ENCODE data around the gene PPP2R1B. TPM values are rescaled to one million over a fixed set of nuclear protein-coding genes. Genes with fewer than 3 reads are reported as not detected.

PPP2R1B gene
- total RNA-seq, 1 experiment from 2014 or later = 105 TPM

DNA sequence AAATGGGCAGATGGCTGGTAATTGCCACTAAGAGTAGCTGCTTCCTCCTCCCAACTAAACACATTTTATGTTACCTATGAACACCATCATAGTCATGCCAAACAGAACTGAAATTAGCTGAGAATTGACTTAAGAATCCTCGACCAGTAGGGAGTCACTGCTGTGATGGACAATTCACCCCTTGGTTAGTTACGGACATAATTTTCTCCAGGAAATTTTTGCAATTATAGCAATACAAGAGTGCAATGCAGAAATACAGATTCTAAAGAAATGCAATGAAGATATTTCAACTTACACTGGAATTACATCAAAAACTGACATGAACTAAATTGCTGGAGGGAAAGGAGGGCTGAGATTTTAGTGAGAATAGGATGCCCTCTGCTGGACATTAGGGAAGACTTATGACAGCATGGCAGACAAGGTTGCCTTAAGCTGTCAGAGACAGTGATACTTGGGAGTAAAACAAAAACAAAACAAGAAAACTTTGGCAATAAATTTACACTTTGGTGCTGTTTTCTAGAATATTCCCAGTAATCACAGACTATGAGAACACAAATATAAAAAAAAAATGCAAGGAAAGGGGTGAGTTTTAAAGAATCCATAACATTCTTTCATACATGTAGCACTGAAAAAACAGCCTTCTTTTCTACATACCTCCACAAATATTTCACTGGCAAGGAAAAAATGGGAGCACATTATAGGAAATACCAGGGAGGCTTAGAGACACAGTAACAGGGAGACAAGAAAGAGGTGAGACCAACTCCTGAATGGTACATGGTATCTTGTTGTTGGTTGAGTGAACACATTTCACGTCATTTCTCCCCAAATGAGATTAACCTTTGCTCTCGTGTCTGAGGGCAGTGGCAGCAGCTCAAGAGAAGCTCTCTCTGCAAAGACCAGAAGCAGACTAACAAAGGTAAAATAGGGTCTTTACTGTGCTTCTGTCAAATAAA lies 11.2 kb upstream of the PPP2R1B start:
- Histone ChIP-seq H4K20me1 (ENCODE audit: control insufficient read depth, insufficient read depth, insufficient read length) (no peaks in the 10 kb centered on the region), H3T11ph (ENCODE audit: low read length) (no peak overlapping the region), H2AK5ac (ENCODE audit: insufficient read length, low read length) (no peak overlapping the region), H3K9me3 (ENCODE audit: control insufficient read depth, low read depth, low read length) (no peaks in the 10 kb centered on the region), H2AFZ (ENCODE audit: low read length) (no peak overlapping the region), H3K23me2 (ENCODE audit: insufficient read length, low read depth, low read length, poor library complexity, severe bottlenecking) (no peaks in the 10 kb centered on the region), H2BK20ac (ENCODE audit: low read depth, low read length, poor library complexity, severe bottlenecking) (no peak overlapping the region), H2BK15ac (ENCODE audit: low read depth, low read length) (no peak overlapping the region), H2BK12ac (ENCODE audit: insufficient read length, low read depth, low read length) (no peak overlapping the region), H3K56ac (ENCODE audit: insufficient read length, low read depth, low read length) (no peak overlapping the region), H3K14ac (ENCODE audit: insufficient read depth, low read length) (no peak overlapping the region), H3K4me2 (ENCODE audit: insufficient read depth, insufficient read length, low read length) (no peak overlapping the region), H3K9ac (ENCODE audit: extremely low read depth, insufficient read length, low read length) (no peak overlapping the region), H4K8ac (replicated peaks; ENCODE audit: insufficient read length, low read depth, low read length) (no peak overlapping the region), H3K27ac (ENCODE audit: insufficient read length, low read depth, low read length) (no peak overlapping the region), H3K4ac (ENCODE audit: low read depth, low read length) (no peak overlapping the region), H3K23ac (ENCODE audit: insufficient read length, low read depth, low read length) (no peak overlapping the region), H3K79me2 (ENCODE audit: insufficient read depth, low read length) (no peaks in the 10 kb centered on the region), H3K79me1 (ENCODE audit: insufficient read depth, low read depth, low read length, poor library complexity, severe bottlenecking) (no peaks in the 10 kb centered on the region), H4K91ac (ENCODE audit: insufficient read length, low read depth, low read length) (no peak overlapping the region), H2BK5ac (ENCODE audit: insufficient read length, low read length) (no peak overlapping the region), H2BK120ac (ENCODE audit: low read depth, low read length, poor library complexity, severe bottlenecking) (no peak overlapping the region), H4K5ac (ENCODE audit: insufficient read length, low read depth, low read length) (no peak overlapping the region), H3K4me1 (ENCODE audit: insufficient read depth, low read length) (no peaks in the 10 kb centered on the region), H3K27me3 (ENCODE audit: insufficient read depth, low read length) (no peaks in the 10 kb centered on the region), H3K18ac (ENCODE audit: insufficient read length, low read depth, low read length) (no peak overlapping the region)
- no peaks in the 10 kb centered on the region for H3K36me3 Mint-ChIP-seq (ENCODE audit: insufficient read depth in 1 of 3, low read depth in 3 of 3)
- peak; percentile 86; the same call in 2 of the 3 replicates for TF ChIP-seq CTCF (conservative IDR thresholded peaks at IDR 0.05)
- H3K4me1 Mint-ChIP-seq = peaks cover 3 to 5% of the 10 kb centered on the region in 2 experiments; a peak in 2 of 4 replicates
- 0 out of 7 replicates have a peak overlapping the region, but pooled peaks of 1 of the 3 experiments have one; percentile 28 for H3K27ac Mint-ChIP-seq
- DNase-seq = no peak
- H3K4me3 Mint-ChIP-seq = no peak overlapping the region
- no peaks in the 10 kb centered on the region for H3K9me3 Mint-ChIP-seq
- no CpG with 5 or more reads among the region's 4 CpGs for WGBS (ENCODE audit: extremely low coverage, insufficient read length, low lambda C conversion rate)
- no peaks in the 10 kb centered on the region for H3K27me3 Mint-ChIP-seq (ENCODE audit: low read depth)
